C4-2B (cell line): ENCODE measurements around the gene SLC1A2.

ENCODE experiments used
- CTCF ChIP-seq: fragments of 450-650 bp; conservative IDR thresholded peaks from 2 replicates; pipeline ENCODE4 v1.5.1; 2017; ENCODE audit warnings: mild to moderate bottlenecking
- ZFX ChIP-seq: fragments of 450-650 bp; IDR thresholded peaks from 2 replicates; pipeline ENCODE4 v1.6.1; 2017

GRCh38 chr11:35338921-35339320, 80.4 kb downstream of the SLC1A2 start:
- no peak for TF ChIP-seq CTCF
- TF ChIP-seq ZFX, result no peak
